Natural killer cell treated with Interleukin-12 subunit alpha and Interleukin-12 subunit beta and Interleukin-15 and Interleukin-18, amount 100 ng/mL, for 72 hours (primary cell): ENCODE data around the gene PIP4K2A. TPM values are rescaled to one million over a fixed set of nuclear protein-coding genes. Genes with fewer than 3 reads are reported as not detected.

Source experiments
- ATAC-seq, 2 donors: fragments of 150-1000 bp; cut with Tn5 transposase in 1 of 2; sonication (Bioruptor Pico), chemical (Tn5 transposase) in 1 of 2; 2 replicates each; pipeline ENCODE4 v1.10.0; 2021
- DNase-seq: peaks from one replicate; pipeline ENCODE4 v3.0.0; 2022; ENCODE audit warnings: low spot score
- H3K27ac Mint-ChIP-seq, 2 donors: 1 replicate in 1 of 2; 2 replicates in 1 of 2; pipeline ENCODE4 v1.8.0; 2022; ENCODE audit warnings: mixed read lengths in 2 of 2, mild to moderate bottlenecking in 1 of 2, moderate library complexity in 1 of 2
- H3K27me3 Mint-ChIP-seq, 2 donors: 1 replicate in 1 of 2; 2 replicates in 1 of 2; pipeline ENCODE4 v1.8.0; 2022; ENCODE audit warnings: mixed read lengths in 2 of 2
- H3K36me3 Mint-ChIP-seq: one replicate; pipeline ENCODE4 v1.8.0; 2022; ENCODE audit warnings: mixed read lengths
- H3K4me1 Mint-ChIP-seq, 2 donors: 1 replicate in 1 of 2; 2 replicates in 1 of 2; pipeline ENCODE4 v1.8.0; 2022; ENCODE audit warnings: low read depth in 2 of 2, mixed read lengths in 2 of 2, mild to moderate bottlenecking in 1 of 2
- H3K4me3 Mint-ChIP-seq: one replicate; pipeline ENCODE4 v1.8.0; 2022; ENCODE audit warnings: mixed read lengths
- H3K9me3 Mint-ChIP-seq: 2 replicates; pipeline ENCODE4 v1.8.0; 2022; ENCODE audit warnings: mixed read lengths
- total RNA-seq, 2 donors: library from RNA; stranded (reverse); gene quantifications; one replicate each; pipeline ENCODE4 v1.2.3, GENCODE V29; 2022

Gene PIP4K2A
- total RNA-seq, 2 donors from 2014 or later = 149 to 152 TPM

GRCh38 chr10:22712956-22713852 lies 1.2 kb downstream of the PIP4K2A start:
- DNase-seq (peak; percentile 63), ATAC-seq (peak in 1 of 2 donors; percentile 37)
- H3K36me3 Mint-ChIP-seq = peaks cover 3% of the 10 kb centered on the region
- no peaks in the 10 kb centered on the region for H3K27me3 Mint-ChIP-seq
- H3K4me3 Mint-ChIP-seq = peak overlapping the region; percentile 89
- H3K9me3 Mint-ChIP-seq = no peaks in the 10 kb centered on the region
- H3K4me1 Mint-ChIP-seq = peaks cover 36 to 51% of the 10 kb centered on the region in 2 donors
- peak overlapping the region; percentile 80 to 93 for H3K27ac Mint-ChIP-seq

- peaks cover 44 to 59% of the 10 kb centered on the region in 2 donors for H3K4me1 Mint-ChIP-seq
- H3K4me3 Mint-ChIP-seq = peak overlapping the region; percentile 89
- peaks cover 4% of the 10 kb centered on the region for H3K36me3 Mint-ChIP-seq
- no peak for DNase-seq
- H3K27me3 Mint-ChIP-seq = no peaks in the 10 kb centered on the region
- no peaks in the 10 kb centered on the region for H3K9me3 Mint-ChIP-seq
- H3K27ac Mint-ChIP-seq = peak overlapping the region; percentile 80 to 93
- no peak for ATAC-seq
Measured at GRCh38 chr10:22712211-22712955, 2.0 kb downstream of the PIP4K2A start.

- no peak for ATAC-seq
- peak overlapping the region; percentile 80 to 93 for H3K27ac Mint-ChIP-seq
Measured at GRCh38 chr10:22711373-22711772, 3.0 kb downstream of the PIP4K2A start.

GRCh38 chr10:22710139-22710745 lies 4.1 kb downstream of the PIP4K2A start:
- Mint-ChIP-seq H3K27me3 (no peaks in the 10 kb centered on the region), H3K4me3 (peak overlapping the region; percentile 89), H3K27ac (peak overlapping the region; percentile 80 to 93), H3K36me3 (peaks cover 9% of the 10 kb centered on the region), H3K9me3 (no peaks in the 10 kb centered on the region), H3K4me1 (peaks cover 57 to 75% of the 10 kb centered on the region in 2 donors)
- ATAC-seq (no peak), DNase-seq (no peak)

More at GRCh38 chr10:22711373-22711772, 3.0 kb downstream of the PIP4K2A start:
- H3K36me3 Mint-ChIP-seq = peaks cover 7% of the 10 kb centered on the region
- no peaks in the 10 kb centered on the region for H3K9me3 Mint-ChIP-seq
- peak overlapping the region; percentile 89 for H3K4me3 Mint-ChIP-seq
- no peak for DNase-seq
- no peaks in the 10 kb centered on the region for H3K27me3 Mint-ChIP-seq
- peaks cover 49 to 66% of the 10 kb centered on the region in 2 donors for H3K4me1 Mint-ChIP-seq

DNA sequence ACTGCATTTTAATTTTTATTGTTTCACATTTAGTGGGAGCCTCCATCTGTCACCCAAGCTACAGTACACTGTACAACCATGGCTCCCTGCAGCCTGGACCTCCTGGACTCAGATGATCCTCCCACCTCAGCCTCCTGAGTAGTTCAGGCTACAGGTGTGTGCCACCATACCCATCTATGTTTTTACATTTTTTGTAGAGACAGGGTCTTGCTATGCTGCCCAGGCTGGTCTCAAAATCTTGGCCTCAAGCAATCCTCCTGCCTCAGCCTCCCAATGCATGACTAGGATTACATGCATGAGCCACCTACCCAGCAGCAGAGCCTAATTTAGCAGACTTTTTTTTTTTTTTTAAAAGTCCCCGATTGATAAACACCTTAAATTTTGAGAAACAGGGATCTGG lies 5.6 kb downstream of the PIP4K2A start:
- Mint-ChIP-seq H3K4me3 (no peak overlapping the region), H3K27me3 (no peaks in the 10 kb centered on the region), H3K36me3 (peaks cover 18% of the 10 kb centered on the region), H3K9me3 (no peaks in the 10 kb centered on the region), H3K4me1 (peaks cover 69 to 86% of the 10 kb centered on the region in 2 donors), H3K27ac (peak overlapping the region; percentile 80 to 93)
- ATAC-seq = no peak
- DNase-seq = no peak

- DNase-seq (no peak), ATAC-seq (no peak)
- Mint-ChIP-seq H3K4me1 (peaks cover 86 to 93% of the 10 kb centered on the region in 2 donors), H3K27ac (peak overlapping the region; percentile 80 to 81), H3K4me3 (peak overlapping the region; percentile 30), H3K36me3 (peaks cover 26% of the 10 kb centered on the region), H3K27me3 (no peaks in the 10 kb centered on the region), H3K9me3 (no peaks in the 10 kb centered on the region)
Measured at GRCh38 chr10:22705527-22705926, 8.9 kb downstream of the PIP4K2A start.

- Mint-ChIP-seq H3K4me1 (peaks cover 86 to 93% of the 10 kb centered on the region in 2 donors), H3K27ac (peak overlapping the region; percentile 81 to 83), H3K27me3 (no peaks in the 10 kb centered on the region), H3K9me3 (no peaks in the 10 kb centered on the region), H3K4me3 (peak overlapping the region; percentile 58), H3K36me3 (peaks cover 26% of the 10 kb centered on the region)
- ATAC-seq = no peak
- DNase-seq = no peak
Measured at GRCh38 chr10:22704942-22705341, 9.4 kb downstream of the PIP4K2A start.

DNA sequence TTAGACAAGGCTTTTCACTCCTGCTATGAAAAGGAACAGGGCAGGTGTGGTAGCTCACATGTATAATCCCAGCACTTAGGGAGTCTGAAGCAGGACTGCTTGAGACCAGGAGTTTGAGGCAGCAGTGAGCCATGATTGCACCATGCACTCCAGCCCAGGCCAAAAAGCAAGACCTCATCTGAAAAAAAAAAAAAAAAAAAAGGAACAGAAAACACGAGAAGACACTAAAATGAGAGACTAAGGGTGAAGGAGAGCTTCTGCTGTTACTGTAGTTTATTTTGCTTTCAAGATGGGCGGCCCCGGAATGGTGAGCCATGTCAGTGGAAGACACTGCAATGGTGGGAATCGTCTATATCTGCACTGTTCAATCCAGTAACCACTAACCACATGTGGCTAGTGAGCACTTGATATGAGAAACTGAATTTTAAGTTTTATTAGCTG lies 9.9 kb downstream of the PIP4K2A start:
- Mint-ChIP-seq H3K36me3 (peaks cover 26% of the 10 kb centered on the region), H3K27ac (peak overlapping the region; percentile 81 to 83)
- no peak for ATAC-seq

DNA sequence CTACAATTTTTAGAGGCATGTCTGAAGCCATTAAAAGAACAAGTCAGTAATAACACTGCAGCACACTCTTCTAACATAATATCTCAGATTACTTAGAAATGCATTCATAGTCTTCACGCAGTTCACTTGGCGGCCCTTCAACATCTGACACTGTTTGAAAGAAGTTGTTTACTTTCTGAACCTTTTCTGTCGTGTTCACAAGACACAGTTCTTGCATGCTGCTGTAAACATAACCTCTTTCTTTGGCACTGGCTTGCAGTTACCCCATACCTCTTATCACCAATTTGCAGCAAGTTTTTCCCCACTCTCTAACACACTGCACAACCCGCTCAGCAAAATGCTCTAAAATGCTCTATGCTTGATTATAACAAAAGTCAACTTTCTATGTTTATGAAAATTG lies 12.0 kb downstream of the PIP4K2A start:
- no peaks in the 10 kb centered on the region for H3K27me3 Mint-ChIP-seq

More for the DNA sequence above, 9.9 kb downstream of the PIP4K2A start:
- H3K4me3 Mint-ChIP-seq = peak overlapping the region; percentile 58
- H3K27me3 Mint-ChIP-seq = no peaks in the 10 kb centered on the region
- DNase-seq = no peak
- peaks cover 86 to 90% of the 10 kb centered on the region in 2 donors for H3K4me1 Mint-ChIP-seq
- no peaks in the 10 kb centered on the region for H3K9me3 Mint-ChIP-seq

GRCh38 chr10:22701132-22701826 lies 13.1 kb downstream of the PIP4K2A start:
- DNase-seq (no peak), ATAC-seq (peak in 1 of 2 donors; percentile 12)
- peak overlapping the region; percentile 74 to 83 for H3K27ac Mint-ChIP-seq
- peaks cover 69 to 72% of the 10 kb centered on the region in 2 donors for H3K4me1 Mint-ChIP-seq
- H3K4me3 Mint-ChIP-seq = peak overlapping the region; percentile 52
- H3K9me3 Mint-ChIP-seq = no peaks in the 10 kb centered on the region
- H3K36me3 Mint-ChIP-seq = peaks cover 18% of the 10 kb centered on the region
- no peaks in the 10 kb centered on the region for H3K27me3 Mint-ChIP-seq

More for the DNA sequence above, 12.0 kb downstream of the PIP4K2A start:
- peak overlapping the region; percentile 81 to 83 for H3K27ac Mint-ChIP-seq
- H3K9me3 Mint-ChIP-seq = no peaks in the 10 kb centered on the region
- ATAC-seq (no peak), DNase-seq (no peak)
- H3K4me1 Mint-ChIP-seq = peaks cover 71 to 74% of the 10 kb centered on the region in 2 donors
- peak overlapping the region; percentile 52 for H3K4me3 Mint-ChIP-seq
- peaks cover 22% of the 10 kb centered on the region for H3K36me3 Mint-ChIP-seq

DNA sequence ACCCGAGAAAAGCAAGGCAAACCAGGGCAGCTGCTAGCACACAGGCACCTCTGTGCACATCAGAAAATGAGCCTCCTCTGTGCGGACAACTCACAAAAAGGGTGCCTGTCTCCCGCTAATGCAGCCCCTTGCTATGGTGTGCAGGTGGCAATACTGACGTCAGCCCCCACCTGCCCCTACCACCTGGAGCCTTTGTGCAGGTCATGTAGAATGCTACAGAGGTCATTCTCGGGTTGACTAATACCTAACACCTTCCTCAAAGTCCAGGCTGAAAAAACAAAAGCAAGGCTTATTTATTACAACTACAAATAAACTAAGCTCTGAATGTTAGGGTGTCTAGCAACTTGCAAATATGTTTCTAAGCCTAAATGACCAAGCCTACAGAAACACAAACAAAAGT lies 13.9 kb downstream of the PIP4K2A start:
- DNase-seq (no peak), ATAC-seq (no peak)
- Mint-ChIP-seq H3K36me3 (peaks cover 18% of the 10 kb centered on the region), H3K4me1 (peaks cover 66 to 72% of the 10 kb centered on the region in 2 donors), H3K27ac (peak overlapping the region; percentile 74 to 83), H3K27me3 (no peaks in the 10 kb centered on the region), H3K4me3 (no peak overlapping the region), H3K9me3 (no peaks in the 10 kb centered on the region)

DNA sequence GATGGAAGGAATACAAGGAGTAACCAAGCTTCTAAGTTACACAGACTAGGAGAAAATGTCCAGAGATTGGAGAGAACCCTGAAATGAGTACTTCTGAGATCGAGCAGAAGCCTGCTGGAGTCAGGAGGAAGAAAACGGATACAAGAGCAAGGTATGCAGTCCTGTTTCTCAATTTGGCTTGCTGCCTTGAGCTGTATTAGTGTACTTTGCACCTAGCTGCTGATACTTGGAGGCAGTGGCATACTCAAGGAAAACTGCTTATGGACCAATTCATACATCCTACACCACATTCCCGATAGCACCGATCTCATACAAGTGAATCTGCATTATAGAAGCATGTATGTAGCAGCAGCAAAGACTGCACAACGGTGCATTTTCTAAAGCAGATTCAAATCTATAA lies 14.4 kb downstream of the PIP4K2A start:
- ATAC-seq (peak in 1 of 2 donors; percentile 24), DNase-seq (no peak)
- Mint-ChIP-seq H3K9me3 (no peaks in the 10 kb centered on the region), H3K4me3 (no peak overlapping the region), H3K4me1 (peaks cover 65 to 73% of the 10 kb centered on the region in 2 donors), H3K36me3 (peaks cover 18% of the 10 kb centered on the region), H3K27ac (peak overlapping the region in 1 of 2 donors; percentile 74), H3K27me3 (no peaks in the 10 kb centered on the region)

DNA sequence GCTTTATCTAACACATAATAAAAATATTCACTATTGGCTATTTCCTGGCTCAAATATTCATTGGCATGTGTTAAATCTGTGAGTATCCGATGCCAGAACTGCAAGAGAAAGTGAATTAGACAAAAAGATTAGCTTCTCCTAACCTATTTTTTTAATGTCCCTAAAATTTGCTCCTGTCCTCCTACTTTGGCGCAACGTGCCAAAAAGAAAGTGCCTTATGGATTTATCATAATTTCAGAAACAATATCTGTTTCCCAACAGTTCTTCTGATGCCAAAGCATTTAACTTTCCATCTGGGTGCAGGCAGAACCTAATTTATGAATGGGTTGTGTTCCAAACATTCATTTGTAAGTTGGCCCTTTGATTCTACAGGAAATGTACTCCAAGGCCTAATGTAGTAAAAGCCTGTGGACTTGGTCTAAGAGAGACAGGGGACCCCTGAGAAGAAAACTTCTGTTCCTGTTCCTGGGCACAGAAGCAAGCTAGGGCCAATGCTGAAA lies 15.4 kb downstream of the PIP4K2A start:
- H3K4me3 Mint-ChIP-seq = no peak overlapping the region
- ATAC-seq (no peak), DNase-seq (no peak)
- peaks cover 10% of the 10 kb centered on the region for H3K36me3 Mint-ChIP-seq
- H3K27me3 Mint-ChIP-seq = no peaks in the 10 kb centered on the region
- no peaks in the 10 kb centered on the region for H3K9me3 Mint-ChIP-seq
- H3K27ac Mint-ChIP-seq = peak overlapping the region; percentile 37 to 72
- peaks cover 57 to 71% of the 10 kb centered on the region in 2 donors for H3K4me1 Mint-ChIP-seq
